ENCODE measurements around the gene MYH9.

- TF ChIP-seq CTCF (IDR thresholded peaks at IDR 0.05) (no peak), POLR2A (IDR thresholded peaks at IDR 0.05) (no peak)
These were observed 76.2 kb downstream of the MYH9 start for GRCh38 chr22:36311386-36312085.

Measured in esophagus squamous epithelium (tissue), 4 donors.